Measurements from ENCODE around the gene POMT2. TPM values are rescaled to one million over a fixed set of nuclear protein-coding genes. Genes with fewer than 3 reads are reported as not detected.

Gene POMT2
- total RNA-seq, 6 donors from 2014 or later = 14.6 to 36.7 (median 25.4) TPM

- Histone ChIP-seq H3K4me1 (no peaks in the 10 kb centered on the region), H3K36me3 (no peaks in the 10 kb centered on the region), H3K9me3 (peaks cover 0 to 14% (median 8%) of the 10 kb centered on the region in 4 donors), H3K27ac (no peak overlapping the region), H3K4me3 (no peak overlapping the region), H3K27me3 (peaks cover 0 to under 1% (median 0%) of the 10 kb centered on the region in 4 donors)
- ATAC-seq (ENCODE audit: low FRiP score in 2 of 2) (no peak), DNase-seq (no peak)
- WGBS, 2 donors = 55 to 73% methylated on average over 1 to 2 of the region's 2 CpGs
- TF ChIP-seq EP300 (IDR thresholded peaks at IDR 0.05) = no peak
- TF ChIP-seq, protein P1, sequence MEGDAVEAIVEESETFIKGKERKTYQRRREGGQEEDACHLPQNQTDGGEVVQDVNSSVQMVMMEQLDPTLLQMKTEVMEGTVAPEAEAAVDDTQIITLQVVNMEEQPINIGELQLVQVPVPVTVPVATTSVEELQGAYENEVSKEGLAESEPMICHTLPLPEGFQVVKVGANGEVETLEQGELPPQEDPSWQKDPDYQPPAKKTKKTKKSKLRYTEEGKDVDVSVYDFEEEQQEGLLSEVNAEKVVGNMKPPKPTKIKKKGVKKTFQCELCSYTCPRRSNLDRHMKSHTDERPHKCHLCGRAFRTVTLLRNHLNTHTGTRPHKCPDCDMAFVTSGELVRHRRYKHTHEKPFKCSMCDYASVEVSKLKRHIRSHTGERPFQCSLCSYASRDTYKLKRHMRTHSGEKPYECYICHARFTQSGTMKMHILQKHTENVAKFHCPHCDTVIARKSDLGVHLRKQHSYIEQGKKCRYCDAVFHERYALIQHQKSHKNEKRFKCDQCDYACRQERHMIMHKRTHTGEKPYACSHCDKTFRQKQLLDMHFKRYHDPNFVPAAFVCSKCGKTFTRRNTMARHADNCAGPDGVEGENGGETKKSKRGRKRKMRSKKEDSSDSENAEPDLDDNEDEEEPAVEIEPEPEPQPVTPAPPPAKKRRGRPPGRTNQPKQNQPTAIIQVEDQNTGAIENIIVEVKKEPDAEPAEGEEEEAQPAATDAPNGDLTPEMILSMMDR (IDR thresholded peaks at IDR 0.05) = no peak
- TF ChIP-seq POLR2AphosphoS5 (IDR thresholded peaks at IDR 0.05) = no peak
- no peak for TF ChIP-seq POLR2A (IDR thresholded peaks at IDR 0.05)
These were observed 55.5 kb downstream of the POMT2 start for GRCh38 chr14:77265187-77265515.

DNA sequence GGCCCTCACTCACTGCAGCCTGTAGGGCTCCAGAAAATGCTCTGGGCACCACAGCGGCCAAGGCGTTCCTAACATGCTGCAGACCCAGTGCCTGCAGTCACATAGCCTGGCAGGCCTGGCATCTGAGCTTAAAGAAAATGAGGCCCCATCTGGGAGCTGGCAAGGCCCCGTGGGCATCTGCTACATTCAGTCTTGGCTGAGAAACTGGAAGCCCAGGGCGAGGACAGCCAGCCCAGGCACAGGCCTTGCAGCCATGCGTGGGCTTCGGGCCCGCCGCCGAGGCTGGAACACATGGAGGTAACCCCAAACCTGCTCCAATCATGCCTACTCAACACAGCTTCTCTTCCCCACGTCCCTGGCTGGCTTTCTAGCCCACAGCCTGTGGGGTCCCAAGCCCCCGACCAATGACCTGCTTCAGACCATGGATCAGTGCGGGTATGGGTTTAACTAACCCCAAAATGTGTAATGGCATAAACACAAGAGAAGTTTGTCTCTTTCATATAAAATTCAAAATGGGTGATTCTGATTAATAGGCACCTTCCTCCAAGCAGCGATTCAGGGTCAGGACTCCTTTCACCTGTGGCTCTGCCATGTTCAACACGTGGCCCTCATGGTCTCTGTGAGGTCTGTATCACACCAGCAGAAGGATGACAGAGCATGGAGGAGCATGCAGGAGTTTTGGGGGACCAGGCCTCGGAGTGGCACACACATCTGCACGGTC, 56.1 kb downstream of the POMT2 start:
- 80 to 84% methylated on average over 13 to 16 of the region's 16 CpGs for WGBS, 2 donors
- Histone ChIP-seq H3K27me3 (no peaks in the 10 kb centered on the region), H3K27ac (no peak overlapping the region), H3K9me3 (peaks cover 0 to 14% (median 8%) of the 10 kb centered on the region in 4 donors), H3K4me1 (no peaks in the 10 kb centered on the region), H3K4me3 (no peak overlapping the region), H3K36me3 (no peaks in the 10 kb centered on the region)
- ATAC-seq (ENCODE audit: low FRiP score in 2 of 2) (no peak), DNase-seq (peak in 1 of 2 donors; percentile 62)
- TF ChIP-seq EP300 (IDR thresholded peaks at IDR 0.05) (no peak), POLR2A (IDR thresholded peaks at IDR 0.05) (no peak), POLR2AphosphoS5 (IDR thresholded peaks at IDR 0.05) (no peak)
- TF ChIP-seq, protein P1 (IDR thresholded peaks at IDR 0.05) = no peak

- no peak overlapping the region for H3K4me3 ChIP-seq
- no peak overlapping the region for H3K27ac ChIP-seq
- H3K9me3 ChIP-seq = no peaks in the 10 kb centered on the region
- no peak for TF ChIP-seq POLR2AphosphoS5 (IDR thresholded peaks at IDR 0.05)
- TF ChIP-seq, protein P1 (IDR thresholded peaks at IDR 0.05) = no peak
- no peak for TF ChIP-seq POLR2A (IDR thresholded peaks at IDR 0.05)
- TF ChIP-seq EP300 (IDR thresholded peaks at IDR 0.05) = no peak
- H3K4me1 ChIP-seq = no peaks in the 10 kb centered on the region
- no peak for ATAC-seq (ENCODE audit: low FRiP score in 2 of 2)
- DNase-seq = no peak
- H3K27me3 ChIP-seq = no peaks in the 10 kb centered on the region
- H3K36me3 ChIP-seq = no peaks in the 10 kb centered on the region
- WGBS, 2 donors = 36 to 83% methylated on average over 1 to 10 of the region's 10 CpGs
These were observed 60.1 kb downstream of the POMT2 start for GRCh38 chr14:77260631-77261030.

- Histone ChIP-seq H3K36me3 (no peaks in the 10 kb centered on the region), H3K4me1 (no peaks in the 10 kb centered on the region), H3K27me3 (no peaks in the 10 kb centered on the region), H3K9me3 (no peaks in the 10 kb centered on the region), H3K27ac (no peak overlapping the region), H3K4me3 (no peak overlapping the region)
- TF ChIP-seq POLR2A (IDR thresholded peaks at IDR 0.05) (no peak), POLR2AphosphoS5 (IDR thresholded peaks at IDR 0.05) (no peak), EP300 (IDR thresholded peaks at IDR 0.05) (no peak)
- TF ChIP-seq, protein P1 (IDR thresholded peaks at IDR 0.05) = no peak
- ATAC-seq (ENCODE audit: low FRiP score in 2 of 2) (no peak), DNase-seq (no peak)
- 85 to 90% methylated on average over 8 to 11 of the region's 11 CpGs for WGBS, 2 donors
These were observed 60.5 kb downstream of the POMT2 start for GRCh38 chr14:77260199-77260598.
